HepG2 (cell line): ENCODE measurements around the gene SMAD1. TPM values are rescaled to one million over a fixed set of nuclear protein-coding genes. Genes with fewer than 3 reads are reported as not detected.

Source experiments
- ATAC-seq: fragments of 200-7000 bp; cut with Tn5 transposase; 3 replicates; pipeline ENCODE4 v1.9.1; 2020; ENCODE audit warnings: mild to moderate bottlenecking, moderate library complexity
- BruUV-seq: library from RNA; stranded (reverse); fragments of 400-500 nt; replicated peaks from 2 replicates; lab custom pipeline; 2021; lab: Mats Ljungman, UMichigan
- CTCF ChIA-PET: fragments of 300-600 bp; formaldehyde crosslinking; extraction: SDS; loops from one replicate; lab custom pipeline; 2021; ENCODE audit warnings: low total read pairs, inconsistent platforms, low intra/inter-chr PET ratio; lab: Yijun Ruan, JAX
- POLR2A ChIA-PET: fragments of 350-600 bp; sonication (Branson Sonifier 250); formaldehyde crosslinking; loops from one replicate; lab custom pipeline; 2020; ENCODE audit warnings: antibody characterized with exemption, inconsistent platforms; lab: Yijun Ruan, JAX
- DNase-seq: peaks from one replicate; pipeline ENCODE4 v3.0.0-alpha.2; 2015; ENCODE audit warnings: low spot score
- FAIRE-seq: peaks from 3 replicates; lab custom pipeline; 2011; peaks lifted over from hg19 to GRCh38; lab: Jason Lieb, UNC
- H2AFZ ChIP-seq: one replicate; pipeline ENCODE4 v1.6.1; 2011; ENCODE audit warnings: low read length, inconsistent platforms
- H3K27ac ChIP-seq: fragments of 300-600 bp; 3 replicates; pipeline ENCODE4 v1.8.0; 2011; ENCODE audit warnings: mixed run types, mild to moderate bottlenecking, mixed read lengths, low read length, inconsistent platforms; ENCODE audit not compliant: insufficient read depth; ENCODE audit errors: extremely low read length
- H3K27me3 ChIP-seq, 2 experiments: fragments of 200-600 bp in 1 of 2; 2 replicates in 1 of 2; 3 replicates in 1 of 2; pipeline versions ENCODE4 v1.6.0 to v1.8.0; 2011; ENCODE audit warnings: low read length in 2 of 2, mild to moderate bottlenecking in 2 of 2, moderate library complexity in 2 of 2, inconsistent platforms in 1 of 2; ENCODE audit not compliant: insufficient read depth in 2 of 2, control insufficient read depth in 1 of 2
- H3K36me3 ChIP-seq, 2 experiments: fragments of 200-600 bp in 1 of 2; replicated peaks in 1 of 2; 2 replicates in 1 of 2; 3 replicates in 1 of 2; pipeline versions ENCODE4 v1.5.1 to v1.8.0; 2011; ENCODE audit warnings: low read length in 2 of 2, inconsistent platforms in 1 of 2; ENCODE audit not compliant: insufficient read depth in 2 of 2, control insufficient read depth in 1 of 2
- H3K4me1 ChIP-seq: 2 replicates; pipeline ENCODE4 v1.5.1; 2012; ENCODE audit warnings: low read length, inconsistent platforms; ENCODE audit not compliant: insufficient read depth
- H3K4me2 ChIP-seq: 2 replicates; pipeline ENCODE4 v1.6.0; 2011; ENCODE audit warnings: low read depth, low read length, inconsistent platforms
- H3K4me3 ChIP-seq, 3 experiments: fragments of 200-600 bp in 1 of 3; sonication (generic), shearing (Covaris generic) in 1 of 3; replicated peaks in 1 of 3; 2 replicates each; pipeline ENCODE4 v1.5.1; 2011 to 2016; ENCODE audit warnings: low read length in 3 of 3, inconsistent platforms in 2 of 3, low read depth in 2 of 3, mild to moderate bottlenecking in 2 of 3, control low read depth in 1 of 3, mixed read lengths in 1 of 3; ENCODE audit not compliant: insufficient read depth in 1 of 3
- H3K79me2 ChIP-seq: one replicate; pipeline ENCODE4 v1.6.1; 2011; ENCODE audit warnings: low read length, inconsistent platforms; ENCODE audit not compliant: insufficient read depth
- H3K9ac ChIP-seq: 2 replicates; pipeline ENCODE4 v1.6.0; 2011; ENCODE audit warnings: mild to moderate bottlenecking, low read depth, low read length, inconsistent platforms; ENCODE audit not compliant: insufficient read depth
- H3K9me3 ChIP-seq: 2 replicates; pipeline ENCODE4 v1.5.1; 2012; ENCODE audit warnings: mild to moderate bottlenecking, low read length
- H4K20me1 ChIP-seq: 2 replicates; pipeline ENCODE4 v1.6.0; 2011; ENCODE audit warnings: inconsistent platforms, mild to moderate bottlenecking, low read length, moderate library complexity; ENCODE audit not compliant: insufficient read depth
- ATRX ChIP-seq: sonication (generic); formaldehyde crosslinking; IDR thresholded peaks from 2 replicates; pipeline ENCODE4 v1.4.0; 2020; ENCODE audit warnings: missing genetic modification reagents, borderline replicate concordance
- E2F2 ChIP-seq: sonication (generic); formaldehyde crosslinking; IDR thresholded peaks from 2 replicates; pipeline ENCODE4 v1.4.0; 2020; ENCODE audit warnings: missing genetic modification reagents, borderline replicate concordance
- HNF4G ChIP-seq, 2 experiments: sonication (generic) in 1 of 2; formaldehyde crosslinking in 1 of 2; IDR thresholded peaks; 2 replicates each; pipeline versions ENCODE4 v1.4.0 to v1.6.1; 2011 to 2020; ENCODE audit warnings: borderline replicate concordance in 2 of 2, low read depth in 2 of 2, mild to moderate bottlenecking in 2 of 2, low read length in 1 of 2, missing genetic modification reagents in 1 of 2, moderate library complexity in 1 of 2
- MED1 ChIP-seq: sonication (generic); formaldehyde crosslinking; IDR thresholded peaks from 2 replicates; pipeline ENCODE4 v1.4.0; 2020; ENCODE audit warnings: missing genetic modification reagents
- PHB2 ChIP-seq: fragments of 450-650 bp; IDR thresholded peaks from 2 replicates; pipeline ENCODE4 v1.6.1; 2018; ENCODE audit not compliant: partially characterized antibody
- PRPF4 ChIP-seq: fragments of 200-400 bp; formaldehyde crosslinking; IDR thresholded peaks from 2 replicates; pipeline ENCODE4 v1.6.1; 2016; ENCODE audit warnings: low read length, low read depth; ENCODE audit not compliant: poor library complexity, severe bottlenecking
- RERE ChIP-seq: IDR thresholded peaks from 2 replicates; pipeline ENCODE4 v1.6.1; 2016; ENCODE audit warnings: low read depth, missing genetic modification reagents, missing compliant biosample characterization
- YEATS4 ChIP-seq: sonication (generic); formaldehyde crosslinking; IDR thresholded peaks from 2 replicates; pipeline ENCODE4 v1.4.0; 2020; ENCODE audit warnings: missing genetic modification reagents, borderline replicate concordance
- ZNF607 ChIP-seq: sonication (generic); formaldehyde crosslinking; IDR thresholded peaks from 2 replicates; pipeline ENCODE4 v1.5.1; 2020; ENCODE audit warnings: missing genetic modification reagents, mild to moderate bottlenecking, borderline replicate concordance
- WGBS: methylation state at CpG from one replicate; pipeline ENCODE4 v1.1.6; 2017; ENCODE audit warnings: low lambda C conversion rate; 5-methylcytosine and 5-hydroxymethylcytosine counted together
- in situ Hi-C: cut with HindIII; loops from 2 replicates; pipeline ENCODE4 v1.10.0; 2017; ENCODE audit warnings: low pct_unique_long_range_greater_than_20kb; ENCODE audit not compliant: extremely low pct_ligation_motif_present
- intact Hi-C: fragments of 100-400 bp; cut with micrococcal nuclease; formaldehyde crosslinking; loops from one replicate; pipeline ENCODE4 v1.10.0; 2022; ENCODE audit not compliant: unreplicated experiment
- polyA plus RNA-seq, 8 experiments: library from polyadenylated mRNA; depleted of rRNA in 3 of 8; stranded (reverse) in 7 of 8; unstranded in 1 of 8; fragments of >200 nt; fragmentation: Illumina TruSeq in 4 of 8; extraction: Trizol in 4 of 8; gene quantifications; 2 replicates each; pipeline versions ENCODE4 v1.2.1 to v1.2.3, GENCODE V29; 2011 to 2016; ENCODE audit warnings: low read depth in 4 of 8, missing spikeins in 1 of 8, mixed read lengths in 1 of 8; ENCODE audit not compliant: insufficient read depth in 1 of 8
- total RNA-seq, 5 experiments: library from RNA; depleted of rRNA; stranded (reverse); fragments of >200 nt; fragmentation: Illumina TruSeq; extraction: Trizol; gene quantifications; 2 replicates each; pipeline ENCODE4 v1.2.3, GENCODE V29; 2016; ENCODE audit warnings: low read depth in 1 of 5
- TF ChIP-seq, protein P1 (sequence below): IDR thresholded peaks from 2 replicates; pipeline ENCODE4 v1.6.1; 2016; ENCODE audit warnings: missing biosample characterization, missing genetic modification reagents, low read depth

The SMAD1 gene
- total and polyA plus RNA-seq, 2 of the 13 experiments (the other 11 are each of a cell fraction or from before 2014, with no cell fraction given): 12.7 to 16.6 TPM

GRCh38 chr4:145528601-145529000 is 46.9 kb downstream of the SMAD1 start:
- no peak for ATAC-seq
- no peak overlapping the region for H3K4me2 ChIP-seq
- no peaks in the 10 kb centered on the region for H3K27me3 ChIP-seq
- in situ Hi-C loops: no loop called here
- DNase-seq: no peak
- WGBS: 97% methylated on average over 3 of the region's 3 CpGs
- no peak overlapping the region for H2AFZ ChIP-seq
- H3K27ac ChIP-seq: no peak overlapping the region
- H4K20me1 ChIP-seq: no peaks in the 10 kb centered on the region
- no peaks in the 10 kb centered on the region for H3K4me1 ChIP-seq
- no peak for FAIRE-seq
- no peak for TF ChIP-seq ZNF607
- TF ChIP-seq E2F2 (CRISPR knock-in tag): no peak
- no peak for TF ChIP-seq ATRX (CRISPR knock-in tag)
- TF ChIP-seq YEATS4 (CRISPR knock-in tag): no peak
- no peak for TF ChIP-seq HNF4G (IDR thresholded peaks at IDR 0.05; ENCODE audit: borderline replicate concordance, low read depth, low read length)
- TF ChIP-seq HNF4G (CRISPR knock-in tag; IDR thresholded peaks at IDR 0.05; ENCODE audit: borderline replicate concordance, low read depth): no peak
- TF ChIP-seq MED1 (CRISPR knock-in tag): no peak
- H3K36me3 ChIP-seq: no peaks in the 10 kb centered on the region
- no peaks in the 10 kb centered on the region for H3K9me3 ChIP-seq
- no peak overlapping the region for H3K4me3 ChIP-seq
- POLR2A ChIA-PET: no interaction called here
- CTCF ChIA-PET: no interaction called here
- intact Hi-C loops: no loop called here
- BruUV-seq: no TSS peak
- H3K79me2 ChIP-seq: no peaks in the 10 kb centered on the region
- H3K9ac ChIP-seq: no peak overlapping the region

DNA sequence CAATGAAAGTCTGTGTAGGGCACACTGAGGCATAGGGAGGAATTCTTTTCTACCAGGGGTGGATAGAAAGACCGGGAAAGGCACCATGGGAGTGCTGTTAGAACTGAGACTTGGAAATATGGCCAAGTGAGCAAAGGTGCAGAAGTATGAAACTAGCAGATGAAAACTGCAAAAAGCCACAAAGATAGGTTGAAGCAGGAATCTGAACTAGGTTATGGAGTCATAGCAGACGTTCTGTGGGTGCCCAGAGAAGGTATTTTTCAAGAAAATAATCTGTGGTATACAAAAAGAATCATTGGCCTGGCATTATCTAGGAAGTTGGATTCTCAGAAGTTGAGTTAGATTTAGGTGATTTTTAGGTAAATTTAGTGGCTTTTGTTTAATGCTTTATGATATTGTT is 48.5 kb downstream of the SMAD1 start:
- H4K20me1 ChIP-seq: no peaks in the 10 kb centered on the region
- no peaks in the 10 kb centered on the region for H3K9me3 ChIP-seq
- no peak overlapping the region for H3K27ac ChIP-seq
- DNase-seq (no peak), FAIRE-seq (no peak), ATAC-seq (no peak)
- ChIA-PET POLR2A (no interaction called here), CTCF (no interaction called here)
- no TSS peak for BruUV-seq
- no peak overlapping the region for H2AFZ ChIP-seq
- no peaks in the 10 kb centered on the region for H3K36me3 ChIP-seq
- WGBS: 90% methylated on average over 2 of the region's 2 CpGs
- H3K9ac ChIP-seq: no peak overlapping the region
- no peak overlapping the region for H3K4me2 ChIP-seq
- intact Hi-C loops (no loop called here), in situ Hi-C loops (no loop called here)
- H3K4me1 ChIP-seq: no peaks in the 10 kb centered on the region
- H3K79me2 ChIP-seq: no peaks in the 10 kb centered on the region
- H3K27me3 ChIP-seq: no peaks in the 10 kb centered on the region
- H3K4me3 ChIP-seq: no peak overlapping the region
- TF ChIP-seq, protein P1, sequence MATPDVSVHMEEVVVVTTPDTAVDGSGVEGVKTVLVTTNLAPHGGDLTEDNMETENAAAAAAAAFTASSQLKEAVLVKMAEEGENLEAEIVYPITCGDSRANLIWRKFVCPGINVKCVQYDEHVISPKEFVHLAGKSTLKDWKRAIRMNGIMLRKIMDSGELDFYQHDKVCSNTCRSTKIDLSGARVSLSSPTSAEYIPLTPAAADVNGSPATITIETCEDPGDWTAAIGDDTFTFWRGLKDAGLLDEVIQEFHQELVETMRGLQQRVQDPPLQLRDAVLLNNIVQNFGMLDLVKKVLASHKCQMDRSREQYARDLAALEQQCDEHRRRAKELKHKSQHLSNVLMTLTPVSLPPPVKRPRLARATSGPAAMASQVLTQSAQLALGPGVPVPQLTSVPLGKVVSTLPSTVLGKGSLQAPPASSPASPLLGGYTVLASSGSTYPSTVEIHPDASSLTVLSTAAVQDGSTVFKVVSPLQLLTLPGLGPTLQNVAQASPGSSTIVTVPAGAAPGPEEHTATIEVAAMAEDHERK (CRISPR knock-in tag): no peak
- TF ChIP-seq PHB2 (no peak), PRPF4 (no peak), RERE (no peak)
